ENCODE data around the gene CKM.

Gene CKM

DNA sequence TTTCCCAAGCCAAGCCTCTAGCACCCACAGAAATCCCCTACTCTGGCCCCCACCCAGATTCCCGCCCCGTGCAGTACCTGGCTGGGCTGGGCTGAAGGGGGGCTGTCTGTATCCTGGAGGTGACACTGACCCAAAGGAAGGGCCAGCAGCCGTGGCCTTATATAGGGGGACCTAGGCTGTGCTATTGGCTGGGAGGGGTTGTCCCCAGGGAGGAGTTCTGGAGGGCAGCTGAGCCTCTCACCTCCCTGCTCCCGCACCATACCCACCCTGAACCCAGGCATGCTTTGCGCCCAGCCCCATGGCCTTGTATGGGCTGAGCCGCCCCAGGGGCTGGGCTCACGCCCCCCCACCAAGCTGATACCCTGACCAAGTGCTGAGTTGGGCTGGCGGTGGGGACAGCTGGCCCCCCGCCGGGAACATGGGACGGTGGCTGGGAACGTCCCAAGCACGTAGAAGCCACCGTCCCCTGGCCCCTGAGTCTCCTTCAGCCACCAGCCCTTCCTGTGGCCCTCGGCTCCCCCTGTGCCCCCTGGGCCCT is at the start of gene CKM:
CKM (minus strand) TSS at position 132 of the 538 bp plus-strand sequence. CDS start 3,162 bp downstream, outside the sequence.
- no peak for DNase-seq

- peak; percentile 88 to 99 (median 97) for DNase-seq
These were observed 47.9 kb upstream of the CKM start, which contains the start of gene ERCC2 for GRCh38 chr19:45370410-45371204. Gene ERCC2 (minus strand): TSS chr19:45370573. CDS start chr19:45370540, 33 bp downstream.

DNA sequence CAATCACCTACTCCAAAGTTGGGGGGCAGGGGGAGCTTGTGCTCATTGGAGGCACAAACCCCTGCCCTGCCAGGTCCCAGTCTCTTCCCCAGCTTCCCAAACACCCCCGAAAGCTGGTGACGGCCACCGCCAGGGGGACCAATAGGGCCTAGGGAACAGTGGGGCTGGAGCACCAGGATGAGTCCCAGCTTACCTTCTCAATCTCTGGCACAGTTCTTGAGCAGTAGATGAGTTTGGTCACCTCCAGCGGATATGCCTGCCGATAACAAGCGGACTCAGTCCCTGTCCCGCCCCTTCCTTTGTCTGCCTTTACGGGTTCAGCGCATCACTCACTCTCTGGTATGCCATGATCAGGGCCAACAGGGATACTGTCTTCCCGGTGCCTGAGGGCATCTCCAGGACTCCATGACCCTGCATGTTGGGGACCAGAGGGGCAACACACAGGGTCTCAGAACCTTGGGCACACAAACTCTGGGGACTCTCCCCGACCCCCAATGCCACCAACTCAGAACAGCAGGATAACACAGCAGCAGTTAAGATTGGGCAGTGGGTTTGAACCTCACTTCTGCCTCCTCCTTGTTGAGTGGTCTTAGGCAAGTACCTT is 46.2 kb upstream of the CKM start:
- DNase-seq: no peak

GRCh38 chr19:45368127-45368526 is 45.5 kb upstream of the CKM start:
- DNase-seq: no peak

GRCh38 chr19:45364696-45365095 is 42.0 kb upstream of the CKM start:
- DNase-seq: no peak

DNA sequence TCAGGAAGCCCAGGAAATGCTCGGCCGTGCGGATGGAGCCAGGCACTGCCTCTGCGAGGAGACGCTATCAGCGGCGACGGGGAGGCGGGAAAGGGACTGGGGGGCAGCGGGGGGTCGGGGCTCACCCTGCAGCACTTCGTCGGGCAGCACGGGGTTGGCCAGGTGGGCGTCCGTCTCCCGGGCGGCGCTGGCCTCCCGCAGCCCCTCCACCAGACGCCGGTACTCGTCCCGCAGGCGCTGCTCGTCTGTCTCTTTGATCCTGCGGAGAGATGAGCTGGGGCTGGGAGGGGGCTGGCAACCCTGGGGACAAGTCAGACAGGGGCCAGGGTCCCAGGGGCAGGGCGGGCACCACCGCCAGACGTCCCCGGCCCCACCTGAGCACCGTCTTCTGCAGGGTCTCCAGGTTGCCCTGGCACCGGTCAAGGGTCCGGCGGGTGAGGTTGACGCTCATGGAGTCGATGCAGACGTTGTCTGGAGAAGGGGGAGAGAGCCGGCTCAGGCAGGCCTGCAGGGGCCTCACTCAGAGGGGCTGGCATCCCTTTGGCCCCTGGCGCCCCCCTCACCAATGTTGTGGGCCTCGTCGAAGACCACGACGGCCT is 41.3 kb upstream of the CKM start:
- DNase-seq: no peak

- DNase-seq: no peak
These were observed 39.6 kb upstream of the CKM start for GRCh38 chr19:45362291-45362690.

DNA sequence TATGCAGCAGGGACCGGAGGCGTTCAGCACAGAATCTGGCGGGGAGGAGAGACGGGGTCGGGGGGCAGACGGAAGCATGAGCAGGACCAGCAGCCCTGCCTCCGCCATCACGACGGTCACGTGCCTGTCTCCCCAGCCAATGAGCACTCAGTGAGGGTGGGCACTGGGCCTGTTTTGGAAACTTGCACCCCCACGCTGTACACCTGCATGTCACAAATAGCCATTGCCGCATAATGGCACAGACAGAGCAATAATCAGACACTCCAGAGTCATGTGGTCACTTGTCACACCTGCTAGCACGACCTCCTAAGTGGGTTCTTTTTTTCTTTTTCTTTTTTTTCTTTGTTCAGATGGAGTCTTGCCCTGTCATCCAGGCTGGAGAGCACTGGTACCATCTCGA is 38.9 kb upstream of the CKM start:
- DNase-seq: no peak

DNA sequence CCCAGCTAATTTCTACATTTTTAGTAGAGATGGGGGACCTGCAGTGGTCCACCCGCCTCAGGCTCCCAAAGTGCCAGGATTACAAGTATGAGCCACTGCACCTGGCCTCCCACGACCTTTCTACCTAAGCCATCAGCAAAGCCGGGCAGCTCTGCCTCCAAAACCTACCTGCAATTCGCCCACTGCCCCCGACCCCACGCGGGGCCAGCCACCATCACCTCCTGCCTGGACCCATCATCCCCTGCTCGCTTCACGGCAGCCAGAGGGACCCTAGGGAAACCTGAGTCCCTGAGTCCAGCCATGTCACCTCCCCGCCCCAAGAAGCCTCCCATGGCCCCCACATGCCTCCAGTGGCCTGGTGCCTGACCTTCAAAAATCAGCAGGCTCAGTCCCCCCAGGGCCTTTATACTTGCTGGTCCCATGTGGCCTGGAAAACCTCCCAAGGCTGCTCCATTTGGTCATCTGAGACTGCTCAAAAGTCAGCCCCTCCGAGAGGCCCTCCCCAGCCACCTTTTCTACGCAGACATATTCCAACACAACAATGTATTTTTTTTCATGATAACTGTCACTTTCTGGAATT is 35.6 kb upstream of the CKM start:
- DNase-seq: no peak

DNA sequence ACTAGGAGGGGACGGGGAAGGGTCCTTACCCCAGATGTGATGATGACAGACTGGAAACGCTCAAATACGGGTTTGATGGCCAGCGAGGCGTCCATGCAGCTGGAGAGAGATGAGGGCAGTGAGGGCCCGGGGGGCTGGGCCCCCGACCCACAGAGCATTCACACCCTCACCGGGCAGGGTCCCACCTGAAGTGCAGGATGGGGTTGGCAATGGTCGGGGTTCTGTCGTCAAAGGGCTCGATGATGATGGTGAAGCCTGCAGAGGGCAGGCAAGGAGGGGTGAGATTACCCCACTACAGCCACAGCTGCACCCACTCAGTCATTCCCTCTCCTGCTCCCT is 34.7 kb upstream of the CKM start:
- DNase-seq: no peak

DNA sequence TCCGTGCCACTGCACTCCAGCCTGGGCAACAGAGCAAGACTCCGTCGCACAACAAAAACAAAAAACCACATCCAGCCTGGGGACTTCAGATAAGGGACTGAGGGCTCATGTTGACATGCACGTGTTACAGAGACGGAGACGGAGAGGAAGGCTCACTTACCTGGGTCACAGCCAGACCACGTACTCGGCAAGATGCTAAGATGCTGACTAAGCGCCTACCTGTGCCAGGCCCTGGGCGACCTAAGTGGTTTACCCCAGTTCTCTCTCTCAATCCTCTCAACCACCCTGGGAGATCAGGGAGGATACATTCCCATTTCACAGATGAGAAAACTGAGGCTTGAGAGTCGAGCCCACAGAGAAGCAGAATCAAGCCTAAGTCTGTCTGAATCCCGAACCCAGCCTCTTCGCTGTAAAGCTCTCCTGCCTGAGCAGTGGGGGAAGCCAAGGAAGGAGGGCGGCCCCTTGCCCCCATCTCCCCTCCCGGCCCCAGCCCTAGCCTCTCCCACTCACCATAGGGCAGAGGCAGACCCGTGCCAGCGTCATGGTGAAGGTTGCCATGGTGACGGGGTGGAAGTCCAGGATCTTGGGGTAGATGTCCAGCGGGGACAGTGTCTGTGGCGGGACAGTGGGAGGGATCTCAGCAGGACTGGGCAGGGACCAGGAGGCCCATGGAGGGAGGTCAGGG is 34.2 kb upstream of the CKM start:
- no peak for DNase-seq

GRCh38 chr19:45355910-45356309 is 33.2 kb upstream of the CKM start:
- no peak for DNase-seq

DNA sequence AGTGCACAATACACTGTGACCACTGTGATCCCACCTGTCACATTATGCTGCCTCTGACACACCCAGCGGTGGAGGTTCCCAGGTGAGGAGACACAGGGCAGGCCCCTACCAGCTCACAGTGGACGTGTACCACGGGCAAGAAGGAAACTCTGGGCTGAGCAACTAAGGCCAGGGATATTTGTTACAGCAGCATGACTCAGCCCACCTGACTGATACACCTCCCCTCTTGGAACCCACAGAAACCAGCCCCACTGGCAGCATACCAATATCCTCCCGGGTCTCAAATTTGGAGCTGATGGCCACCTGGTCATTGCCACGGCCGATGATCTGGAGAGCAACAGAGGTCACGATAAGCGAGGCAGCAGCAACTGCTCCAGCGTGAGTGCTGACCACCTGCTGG is 32.7 kb upstream of the CKM start:
- no peak for DNase-seq

DNA sequence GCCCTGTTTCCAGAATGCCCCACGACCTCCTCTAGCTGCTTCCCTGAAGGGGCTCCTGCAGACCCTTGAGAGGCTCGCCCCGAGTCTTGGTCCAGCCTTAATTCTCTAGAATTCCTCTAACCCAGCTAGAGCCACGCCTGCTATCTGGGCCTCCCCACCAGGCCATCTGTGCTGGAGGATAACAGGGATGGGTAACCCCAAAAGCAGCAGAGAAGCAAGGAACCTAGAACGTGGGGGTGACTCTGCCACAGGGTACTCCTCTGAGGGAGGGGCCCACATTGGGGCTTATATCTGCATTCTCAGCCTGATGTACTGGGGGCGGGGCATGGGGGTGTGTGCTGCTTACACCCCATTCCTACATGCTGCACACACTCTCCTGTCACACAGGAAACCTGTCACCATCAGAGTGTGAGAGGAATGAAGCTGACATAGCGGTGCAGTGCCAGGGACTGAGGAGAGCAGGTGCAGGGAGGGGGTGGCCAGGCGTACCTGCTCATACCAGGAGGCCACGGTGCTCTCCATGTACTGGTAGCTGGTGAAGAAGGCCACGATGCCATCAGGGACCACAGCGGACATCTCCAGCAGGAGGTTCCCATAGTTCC is 31.7 kb upstream of the CKM start:
- DNase-seq: no peak

GRCh38 chr19:45352914-45353796 is 30.5 kb upstream of the CKM start:
- DNase-seq: no peak

DNA sequence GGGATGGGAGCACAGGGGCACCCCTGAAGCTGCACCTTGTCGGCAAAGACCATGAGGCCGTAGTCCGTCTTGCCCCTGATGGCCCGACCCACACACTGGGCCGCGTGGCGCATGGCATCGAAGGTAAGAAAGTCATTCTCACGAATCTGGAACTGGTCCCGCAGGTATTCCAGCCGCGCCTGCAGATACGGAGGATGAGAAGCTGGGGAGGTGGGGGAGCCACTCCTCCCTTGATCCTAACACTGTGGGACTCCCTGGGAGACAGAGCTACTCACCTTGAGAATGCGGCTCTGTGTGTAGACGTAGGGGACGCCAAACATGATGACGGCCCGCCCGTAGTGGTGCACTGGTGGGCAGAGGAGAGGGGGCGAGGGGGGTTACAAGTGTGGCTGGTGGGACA is 29.8 kb upstream of the CKM start:
- DNase-seq: no peak

- no peak for DNase-seq
These were observed 29.4 kb upstream of the CKM start for GRCh38 chr19:45352062-45352461.

GRCh38 chr19:45351401-45351952 is 28.8 kb upstream of the CKM start:
- no peak for DNase-seq

- no peak for DNase-seq
These were observed 27.9 kb upstream of the CKM start for GRCh38 chr19:45350477-45351058.
